ENCODE measurements around the gene IRX6. TPM values are rescaled to one million over a fixed set of nuclear protein-coding genes. Genes with fewer than 3 reads are reported as not detected.
A peak's percentile ranks its signal among the peaks of the same experiment; 100 is the strongest.

IRX6 gene
- total RNA-seq, 1 donor: 1.4 TPM

GRCh38 chr16:55376045-55376444, 52.0 kb downstream of the IRX6 start:
- TF ChIP-seq CTCF (IDR thresholded peaks at IDR 0.05; ENCODE audit: extremely low read depth, low read depth, low read length): no peak

GRCh38 chr16:55376567-55377167, 52.7 kb downstream of the IRX6 start:
- Histone ChIP-seq H3K79me2 (ENCODE audit: insufficient read depth, low read length) (no peaks in the 10 kb centered on the region), H4K20me1 (ENCODE audit: insufficient read depth, low read length) (no peaks in the 10 kb centered on the region), H3K27ac (ENCODE audit: low read depth, low read length) (no peak overlapping the region), H2AFZ (ENCODE audit: low read length) (no peak overlapping the region), H3K9me3 (ENCODE audit: low read depth, low read length) (no peaks in the 10 kb centered on the region), H3K4me2 (ENCODE audit: insufficient read depth, low read length) (no peak overlapping the region), H3K27me3 (ENCODE audit: insufficient read depth, low read length) (peaks cover 4% of the 10 kb centered on the region), H3K4me1 (ENCODE audit: insufficient read depth, low read length) (no peaks in the 10 kb centered on the region), H3K36me3 (ENCODE audit: insufficient read depth, low read length) (no peaks in the 10 kb centered on the region), H3K4me3 (ENCODE audit: insufficient read depth, low read length) (no peak overlapping the region)
- DNase-seq (ENCODE audit: insufficient read length, low spot score, missing footprints): peak; percentile 25
- no peak for TF ChIP-seq CTCF (IDR thresholded peaks at IDR 0.05; ENCODE audit: extremely low read depth, low read depth, low read length)

More at GRCh38 chr16:55376045-55376444, 52.0 kb downstream of the IRX6 start:
- Histone ChIP-seq H3K4me1 (ENCODE audit: insufficient read depth, low read length) (no peaks in the 10 kb centered on the region), H3K27me3 (ENCODE audit: insufficient read depth, low read length) (peaks cover 6% of the 10 kb centered on the region), H2AFZ (ENCODE audit: low read length) (no peak overlapping the region), H3K36me3 (ENCODE audit: insufficient read depth, low read length) (no peaks in the 10 kb centered on the region), H3K4me3 (ENCODE audit: insufficient read depth, low read length) (no peak overlapping the region), H3K9me3 (ENCODE audit: low read depth, low read length) (no peaks in the 10 kb centered on the region), H3K27ac (ENCODE audit: low read depth, low read length) (no peak overlapping the region), H3K79me2 (ENCODE audit: insufficient read depth, low read length) (no peaks in the 10 kb centered on the region), H4K20me1 (ENCODE audit: insufficient read depth, low read length) (no peaks in the 10 kb centered on the region), H3K4me2 (ENCODE audit: insufficient read depth, low read length) (no peak overlapping the region)
- DNase-seq (ENCODE audit: insufficient read length, low spot score, missing footprints): no peak

DNA sequence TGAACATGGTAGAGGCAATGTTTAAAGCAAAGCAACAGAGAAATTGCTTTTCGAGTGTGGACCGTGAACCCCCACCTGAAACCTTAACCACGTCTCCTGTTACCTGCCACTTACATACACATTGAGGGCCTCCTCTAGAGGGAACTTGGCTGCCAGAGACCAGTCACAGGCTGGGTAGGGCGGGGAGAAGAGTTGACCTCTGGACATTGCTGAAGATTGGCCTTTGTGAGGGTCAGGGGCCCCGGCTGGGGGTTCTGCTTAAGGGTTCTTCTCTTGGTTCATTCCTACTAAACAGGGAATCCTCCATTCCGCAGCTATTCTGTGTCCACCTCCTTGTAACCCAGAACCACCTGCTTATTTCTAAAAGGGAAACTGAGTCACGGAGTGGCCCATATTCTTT, 53.8 kb downstream of the IRX6 start:
- no peaks in the 10 kb centered on the region for H3K36me3 ChIP-seq (ENCODE audit: insufficient read depth, low read length)
- no peak overlapping the region for H2AFZ ChIP-seq (ENCODE audit: low read length)
- H3K9me3 ChIP-seq (ENCODE audit: low read depth, low read length): no peaks in the 10 kb centered on the region
- DNase-seq (ENCODE audit: insufficient read length, low spot score, missing footprints): no peak
- no peak for TF ChIP-seq CTCF (IDR thresholded peaks at IDR 0.05; ENCODE audit: extremely low read depth, low read depth, low read length)
- H3K27me3 ChIP-seq (ENCODE audit: insufficient read depth, low read length): no peaks in the 10 kb centered on the region
- no peaks in the 10 kb centered on the region for H3K79me2 ChIP-seq (ENCODE audit: insufficient read depth, low read length)
- H3K27ac ChIP-seq (ENCODE audit: low read depth, low read length): no peak overlapping the region
- H3K4me2 ChIP-seq (ENCODE audit: insufficient read depth, low read length): no peak overlapping the region
- no peaks in the 10 kb centered on the region for H4K20me1 ChIP-seq (ENCODE audit: insufficient read depth, low read length)
- no peaks in the 10 kb centered on the region for H3K4me1 ChIP-seq (ENCODE audit: insufficient read depth, low read length)
- H3K4me3 ChIP-seq (ENCODE audit: insufficient read depth, low read length): no peak overlapping the region

- H3K4me3 ChIP-seq (ENCODE audit: insufficient read depth, low read length): no peak overlapping the region
- no peaks in the 10 kb centered on the region for H3K27me3 ChIP-seq (ENCODE audit: insufficient read depth, low read length)
- no peak overlapping the region for H2AFZ ChIP-seq (ENCODE audit: low read length)
- no peak for TF ChIP-seq CTCF (IDR thresholded peaks at IDR 0.05; ENCODE audit: extremely low read depth, low read depth, low read length)
- no peaks in the 10 kb centered on the region for H3K9me3 ChIP-seq (ENCODE audit: low read depth, low read length)
- H3K36me3 ChIP-seq (ENCODE audit: insufficient read depth, low read length): no peaks in the 10 kb centered on the region
- no peak overlapping the region for H3K4me2 ChIP-seq (ENCODE audit: insufficient read depth, low read length)
- no peaks in the 10 kb centered on the region for H3K4me1 ChIP-seq (ENCODE audit: insufficient read depth, low read length)
- peak; percentile 65 for DNase-seq (ENCODE audit: insufficient read length, low spot score, missing footprints)
- no peaks in the 10 kb centered on the region for H3K79me2 ChIP-seq (ENCODE audit: insufficient read depth, low read length)
- no peaks in the 10 kb centered on the region for H4K20me1 ChIP-seq (ENCODE audit: insufficient read depth, low read length)
- no peak overlapping the region for H3K27ac ChIP-seq (ENCODE audit: low read depth, low read length)
Measured at GRCh38 chr16:55378616-55379015, 54.6 kb downstream of the IRX6 start.
